Stimulated activated CD8-positive, alpha-beta memory T cell treated with anti-CD3 and anti-CD28 coated beads, Interleukin-15, amount 100 ng/mL, for 1 hour (primary cell): ENCODE measurements around the gene VEGFA.

ENCODE experiments used
- DNase-seq: peaks from one replicate; pipeline ENCODE4 v3.0.0-alpha.2; 2020; ENCODE audit warnings: low read depth

The VEGFA gene

GRCh38 chr6:43785220-43785752, 15.3 kb downstream of the VEGFA start:
- no peak for DNase-seq

GRCh38 chr6:43785904-43786303, 15.9 kb downstream of the VEGFA start:
- no peak for DNase-seq

GRCh38 chr6:43786664-43787329, 16.8 kb downstream of the VEGFA start:
- DNase-seq, result no peak

- no peak for DNase-seq
These were observed 18.3 kb downstream of the VEGFA start for GRCh38 chr6:43788301-43788700.

GRCh38 chr6:43789447-43789846, 19.4 kb downstream of the VEGFA start:
- DNase-seq, result no peak

GRCh38 chr6:43790031-43790430, 20.0 kb downstream of the VEGFA start:
- no peak for DNase-seq

GRCh38 chr6:43791745-43792422, 21.9 kb downstream of the VEGFA start:
- no peak for DNase-seq

GRCh38 chr6:43793154-43793874, 23.3 kb downstream of the VEGFA start:
- no peak for DNase-seq

GRCh38 chr6:43793875-43794242, 23.8 kb downstream of the VEGFA start:
- DNase-seq, result no peak

- no peak for DNase-seq
These were observed 25.4 kb downstream of the VEGFA start for GRCh38 chr6:43795421-43795820.

- no peak for DNase-seq
These were observed 26.2 kb downstream of the VEGFA start for GRCh38 chr6:43796168-43796567.

- no peak for DNase-seq
These were observed 27.2 kb downstream of the VEGFA start for GRCh38 chr6:43796903-43797890.

GRCh38 chr6:43797919-43798318, 27.9 kb downstream of the VEGFA start:
- DNase-seq, result no peak

- DNase-seq, result no peak
These were observed 28.9 kb downstream of the VEGFA start for GRCh38 chr6:43798688-43799444.

- DNase-seq, result no peak
These were observed 29.7 kb downstream of the VEGFA start for GRCh38 chr6:43799551-43800297.

- DNase-seq, result no peak
These were observed 30.2 kb downstream of the VEGFA start for GRCh38 chr6:43800298-43800623.

GRCh38 chr6:43800746-43801494, 30.9 kb downstream of the VEGFA start:
- DNase-seq, result no peak

- no peak for DNase-seq
These were observed 31.6 kb downstream of the VEGFA start for GRCh38 chr6:43801495-43802181.
